HG03558 (cell line): ENCODE results near the gene TTBK1.

ENCODE experiments used
- ATAC-seq: cut with Tn5 transposase; IDR thresholded peaks from one replicate; pipeline ENCODE4 v1.9.1; 2021; ENCODE audit warnings: moderate number of reproducible peaks; ENCODE audit not compliant: unreplicated experiment; ENCODE audit errors: extremely low read depth

The TTBK1 gene

DNA sequence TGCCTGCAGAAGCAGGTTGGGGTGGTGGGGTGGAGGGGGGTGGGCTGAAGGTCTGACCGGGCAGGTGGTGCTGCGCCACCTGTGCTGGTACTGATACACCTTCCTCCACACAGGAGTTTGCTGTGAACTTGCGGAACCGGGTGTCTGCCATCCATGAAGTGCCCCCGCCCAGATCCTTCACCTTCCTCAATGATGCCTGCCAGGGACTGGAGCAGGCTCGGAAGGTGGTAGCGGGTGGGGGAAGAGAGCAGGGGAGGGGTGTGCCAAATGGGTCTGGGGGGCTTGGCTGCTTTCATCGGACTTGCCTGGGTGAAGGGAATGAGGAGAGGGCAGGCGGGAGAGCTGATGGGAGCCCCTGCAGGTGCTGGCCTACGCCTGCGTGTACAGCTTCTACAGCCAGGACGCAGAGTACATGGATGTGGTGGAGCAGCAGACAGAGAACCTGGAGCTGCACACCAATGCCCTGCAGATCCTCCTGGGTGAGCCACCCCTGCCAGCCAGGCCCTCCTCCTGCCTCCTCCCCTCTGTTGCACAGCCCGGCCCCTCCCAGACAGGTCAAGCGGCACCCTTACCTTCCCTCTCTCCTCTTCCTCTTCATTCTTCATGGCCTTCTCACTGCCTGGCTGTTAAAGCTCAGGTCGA lies 20.7 kb upstream of the TTBK1 start:
- ATAC-seq = no peak

DNA sequence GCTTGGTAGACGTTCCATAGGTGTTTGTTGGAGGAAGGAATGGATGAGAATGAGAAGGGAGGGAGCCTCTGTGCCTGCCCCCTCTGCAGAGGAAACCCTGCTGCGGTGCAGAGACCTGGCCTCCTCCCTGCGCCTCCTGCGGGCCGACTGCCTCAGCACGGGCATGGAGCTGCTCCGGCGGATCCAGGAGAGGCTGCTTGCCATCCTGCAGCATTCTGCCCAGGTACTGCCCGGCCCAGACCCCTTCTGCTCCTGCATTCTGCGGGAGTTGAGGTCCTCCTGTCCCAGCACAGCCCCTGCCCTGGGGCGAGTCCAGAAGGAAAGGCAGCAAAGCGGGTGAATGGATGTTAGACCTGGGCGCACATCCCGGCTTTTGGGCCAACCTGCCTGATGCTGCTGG lies 20.1 kb upstream of the TTBK1 start:
- no peak for ATAC-seq

DNA sequence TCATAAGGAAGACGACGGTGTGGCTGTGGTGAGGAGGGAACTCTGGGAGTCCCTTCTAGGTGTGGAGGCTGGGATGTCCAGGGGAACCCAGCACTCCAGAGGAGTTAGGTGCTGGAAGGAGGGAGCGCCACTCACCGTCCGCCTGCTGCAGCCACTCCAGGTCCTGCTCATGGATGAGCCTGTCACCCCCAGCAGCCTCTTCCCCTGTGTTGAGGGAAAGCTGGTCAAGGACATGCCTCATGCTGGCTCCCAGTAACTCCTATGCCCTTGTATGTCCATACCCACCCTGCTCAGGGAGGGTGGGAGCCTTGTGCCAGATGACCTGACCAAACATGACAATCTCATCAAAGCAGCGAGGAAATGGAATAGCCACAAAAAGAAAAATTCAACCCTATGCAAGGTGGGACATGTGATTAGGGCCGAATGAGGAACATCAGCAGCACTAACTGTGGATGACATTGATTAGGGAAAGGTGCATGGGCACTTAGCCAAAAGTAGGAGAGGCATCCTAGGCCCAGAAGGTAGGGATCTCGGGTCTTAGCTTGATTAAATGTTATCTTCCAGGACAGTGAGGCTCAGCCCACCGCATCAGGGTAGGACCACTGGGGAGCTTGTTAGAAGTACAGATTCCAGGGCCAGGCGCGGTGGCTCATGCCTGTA lies 17.0 kb upstream of the TTBK1 start:
- no peak for ATAC-seq

DNA sequence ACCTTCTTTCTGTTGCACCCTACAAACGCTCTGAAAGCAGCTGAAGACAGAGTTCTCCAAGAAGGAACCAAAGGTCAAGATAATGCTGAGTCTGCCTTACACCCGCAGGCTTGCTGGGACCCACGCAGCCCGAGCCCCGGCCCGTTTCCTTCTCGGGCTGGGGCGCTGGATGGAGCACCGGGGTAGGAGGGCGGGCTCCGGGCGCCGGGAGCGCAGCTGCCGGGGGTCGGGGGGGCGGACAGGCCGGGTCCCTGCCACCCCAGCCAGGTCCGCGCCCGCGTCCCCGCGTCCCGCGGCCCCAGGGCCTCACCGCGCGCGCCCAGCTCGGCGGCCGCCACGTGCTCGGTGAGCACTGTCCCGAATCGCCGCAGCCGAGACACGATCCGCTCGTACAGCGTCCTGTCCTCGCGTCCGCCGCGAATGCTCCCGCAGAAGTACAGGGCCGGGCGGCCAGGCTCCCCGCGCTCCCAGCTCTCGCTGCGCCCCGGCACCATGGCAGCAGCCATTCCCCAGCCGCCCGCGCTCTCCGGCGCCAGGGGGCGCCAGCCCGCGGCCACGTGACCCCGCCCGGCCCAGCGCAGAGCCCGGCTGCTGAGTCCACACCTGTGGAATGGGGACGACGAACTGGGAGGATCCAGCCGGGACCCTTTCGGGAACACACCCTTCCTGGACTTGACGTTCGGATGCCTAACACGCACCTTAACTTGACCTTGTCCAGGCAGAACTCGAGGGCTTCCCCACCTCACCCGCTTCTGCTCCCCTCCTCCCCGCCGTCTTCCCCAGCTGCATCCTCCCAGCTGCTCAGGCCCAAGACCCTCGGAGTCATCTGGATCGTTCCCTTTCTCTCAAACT lies 14.1 kb upstream of the TTBK1 start, which contains the start of gene DNPH1:
Gene DNPH1 (minus strand): TSS at position 531 of the 852 bp plus-strand sequence. CDS start 25 bp downstream, at position 506.
- ATAC-seq = no peak

DNA sequence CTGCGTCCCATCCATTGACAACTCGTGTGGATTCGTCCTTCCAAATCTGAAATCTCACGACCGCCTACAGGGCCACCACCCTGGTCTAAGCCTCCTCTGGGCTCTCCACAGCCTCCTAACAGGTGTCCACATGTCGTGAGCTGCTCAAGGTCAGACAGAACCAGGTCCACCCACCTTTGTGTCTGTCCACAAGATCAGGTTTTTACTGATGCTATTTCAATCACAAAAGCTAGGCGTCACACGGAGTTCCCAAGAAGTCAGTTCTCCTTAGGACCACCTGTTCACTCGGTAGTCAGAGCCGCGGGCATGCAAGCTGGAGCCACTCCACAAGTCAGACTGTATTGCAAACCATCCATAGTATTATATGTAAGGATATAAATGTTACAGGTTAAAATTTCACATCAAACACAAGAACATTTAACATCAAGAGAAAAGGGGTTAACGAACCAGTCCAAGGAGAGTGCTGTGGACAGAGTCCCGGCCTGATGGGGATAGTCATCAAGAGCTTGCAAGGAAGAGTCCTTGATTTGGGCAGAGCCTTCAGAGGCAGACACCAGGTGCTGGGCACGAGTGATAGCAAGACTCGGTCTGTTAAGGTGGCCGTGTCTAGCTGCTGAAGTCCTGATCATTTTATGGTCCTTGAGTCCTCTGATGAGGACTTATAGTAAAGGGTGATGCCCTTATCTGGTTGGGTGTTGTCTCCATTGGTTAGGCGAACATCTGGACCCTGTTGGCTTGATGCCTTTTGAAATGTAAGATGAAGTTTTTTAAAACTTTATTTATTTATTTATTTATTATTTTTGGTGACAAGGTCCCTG lies 13.3 kb upstream of the TTBK1 start:
- ATAC-seq = no peak

DNA sequence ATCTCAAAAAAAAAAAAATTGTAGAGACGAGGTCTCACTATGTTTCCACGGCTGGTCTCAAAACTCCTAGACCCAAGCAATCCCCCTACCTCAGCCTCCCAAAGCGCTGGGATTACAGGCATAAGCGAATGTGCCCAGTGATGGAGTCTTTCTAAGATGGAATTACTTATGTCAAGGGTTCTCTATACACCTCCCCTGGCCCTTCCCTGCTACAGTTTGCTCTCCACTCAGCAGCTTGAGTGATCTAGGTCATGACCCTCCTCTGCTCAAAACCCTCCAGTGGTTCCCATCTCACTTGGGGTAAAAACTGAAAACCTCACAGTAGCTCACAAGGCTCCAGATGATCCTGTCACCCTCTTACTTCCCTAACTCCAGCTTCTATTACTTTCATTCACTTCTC lies 12.2 kb upstream of the TTBK1 start:
- no peak for ATAC-seq

DNA sequence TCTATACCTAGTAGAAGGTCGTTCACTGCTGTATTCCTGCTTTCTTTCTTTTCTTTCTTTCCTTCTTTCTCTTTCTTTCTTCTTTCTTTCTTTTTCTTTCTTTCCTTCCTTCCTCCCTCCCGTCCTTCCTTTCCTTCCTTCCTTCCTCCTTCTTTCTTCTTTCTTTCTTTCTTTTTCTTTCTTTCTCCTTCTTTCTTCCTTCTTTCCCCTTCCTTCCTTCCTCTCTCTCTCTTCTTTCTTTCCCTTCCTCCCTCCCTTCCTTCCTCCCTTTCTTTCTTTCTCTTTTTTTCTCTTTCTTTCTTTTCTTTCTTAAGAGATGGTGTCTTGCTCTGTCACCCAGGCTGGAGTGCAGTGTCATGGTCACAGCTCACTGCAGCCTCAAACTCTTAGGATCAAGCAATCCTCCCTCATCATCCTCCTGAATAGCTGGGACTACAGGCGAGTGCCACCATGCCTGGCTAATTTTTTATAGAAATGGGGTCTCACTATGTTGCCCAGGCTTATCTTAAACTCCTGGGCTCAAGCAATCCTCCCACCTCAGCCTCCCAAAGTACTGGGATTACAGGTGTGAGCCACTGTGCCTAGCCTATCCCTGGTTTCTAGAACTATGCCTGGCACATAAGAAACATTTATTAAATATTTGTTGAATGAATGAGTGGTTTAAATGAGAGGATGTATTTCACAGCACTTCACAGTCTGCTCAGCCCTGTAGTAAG lies 11.4 kb upstream of the TTBK1 start:
- ATAC-seq = no peak

DNA sequence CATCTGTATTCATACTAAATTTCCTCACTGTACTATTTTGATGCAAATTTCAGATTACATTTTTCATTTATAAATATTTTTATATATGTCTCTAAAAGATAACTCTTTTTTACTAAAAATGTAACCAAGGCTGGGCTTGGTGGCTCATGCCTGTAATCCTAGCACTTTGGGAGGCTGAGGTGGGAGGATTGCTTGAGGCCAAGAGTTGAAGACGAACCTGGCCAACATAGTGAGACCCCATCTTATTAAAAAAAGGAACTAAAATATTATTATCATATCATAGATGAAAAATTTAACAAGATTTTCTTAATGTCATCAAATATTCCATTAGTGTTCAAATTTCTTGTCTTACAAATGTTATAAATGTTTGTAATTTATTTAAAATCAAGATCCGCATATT lies 7.4 kb upstream of the TTBK1 start:
- no peak for ATAC-seq

DNA sequence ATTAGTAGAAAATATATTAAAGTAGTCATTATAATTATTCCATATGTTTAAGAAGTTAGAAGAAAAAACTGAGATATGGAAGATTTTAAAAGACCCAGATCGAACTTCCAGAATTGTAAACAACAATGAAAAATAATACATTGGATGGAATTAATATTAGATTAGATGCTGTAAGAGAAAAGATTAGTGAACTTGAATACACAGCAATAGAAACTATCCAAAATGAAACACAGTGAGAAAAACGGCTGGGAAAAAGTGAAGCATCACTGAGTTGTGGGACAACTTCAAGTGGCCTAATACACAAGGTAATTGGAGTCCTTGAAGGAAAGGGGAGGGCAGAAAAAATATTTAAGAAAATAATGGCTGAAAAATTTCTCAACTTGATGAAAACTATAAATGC lies 4.2 kb upstream of the TTBK1 start:
- ATAC-seq = no peak

DNA sequence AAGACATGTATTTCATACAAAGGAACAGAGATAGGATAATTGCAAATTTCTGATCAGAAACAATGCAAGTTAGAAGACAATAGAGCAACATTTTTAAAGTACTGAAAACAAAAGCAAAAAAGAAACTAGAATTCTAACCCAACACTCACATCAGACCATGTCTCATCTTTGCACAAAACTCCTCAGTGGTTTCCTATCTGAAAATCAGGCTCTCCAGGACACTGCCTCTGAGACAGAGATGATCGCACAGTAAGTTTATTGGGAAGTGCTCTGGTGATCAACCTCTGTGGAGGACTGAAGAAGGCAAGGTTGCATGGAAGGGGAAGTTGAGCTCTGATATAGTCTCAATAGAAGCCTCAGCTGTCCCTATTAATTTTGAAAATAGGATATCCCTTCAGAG lies 2.3 kb upstream of the TTBK1 start:
- no peak for ATAC-seq

DNA sequence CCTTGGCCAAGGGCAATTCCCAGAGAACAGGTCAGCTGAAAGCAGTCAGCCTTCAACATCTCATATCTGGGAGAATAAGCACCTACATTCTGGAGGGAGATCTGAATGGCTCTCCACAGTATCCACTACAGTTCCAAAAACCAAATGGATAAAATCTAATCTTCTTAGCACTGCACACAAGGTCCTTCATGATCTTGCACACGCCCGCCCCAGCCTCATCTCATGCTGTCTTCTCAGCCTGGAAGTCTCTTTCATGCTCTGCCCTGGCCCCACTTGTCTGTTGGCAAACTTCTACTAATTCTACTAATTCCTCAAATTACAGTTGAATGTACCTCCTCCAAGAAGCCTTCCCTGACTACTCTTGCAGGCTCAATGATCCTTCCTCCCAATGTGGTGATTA lies 1.8 kb upstream of the TTBK1 start:
- no peak for ATAC-seq

DNA sequence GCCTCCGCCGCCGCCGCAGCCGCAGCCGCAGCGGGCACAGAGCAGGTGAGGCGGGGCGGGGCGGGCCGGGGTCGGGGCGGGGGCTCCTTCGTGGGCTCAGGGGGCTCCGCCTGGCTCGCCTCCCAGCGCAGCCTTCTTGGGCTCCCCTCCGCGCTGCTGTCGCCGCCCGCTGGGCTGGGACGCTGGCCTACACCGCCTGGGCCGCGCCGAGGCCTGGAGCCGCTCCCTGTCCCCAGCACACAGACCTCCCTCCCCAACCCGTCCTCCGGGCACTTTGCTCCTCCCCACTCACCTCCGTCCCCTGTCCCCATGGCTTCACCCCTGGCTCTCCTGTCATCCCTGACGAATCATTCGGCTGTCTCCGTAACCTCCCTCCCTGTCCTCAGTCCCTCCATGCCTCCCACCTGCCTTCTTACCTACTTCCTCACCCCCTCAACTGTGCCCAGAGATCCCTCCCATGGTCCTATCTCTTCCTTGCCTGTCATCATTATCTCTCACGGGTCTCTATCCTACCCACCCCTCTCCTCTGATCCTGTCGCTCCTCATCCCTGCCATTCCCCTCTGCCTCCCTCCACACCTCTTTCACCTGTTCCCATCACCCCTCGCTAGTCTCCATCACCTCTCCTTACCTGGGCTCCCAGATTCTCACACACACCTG lies 512 bp downstream of the TTBK1 start:
- ATAC-seq = no peak

DNA sequence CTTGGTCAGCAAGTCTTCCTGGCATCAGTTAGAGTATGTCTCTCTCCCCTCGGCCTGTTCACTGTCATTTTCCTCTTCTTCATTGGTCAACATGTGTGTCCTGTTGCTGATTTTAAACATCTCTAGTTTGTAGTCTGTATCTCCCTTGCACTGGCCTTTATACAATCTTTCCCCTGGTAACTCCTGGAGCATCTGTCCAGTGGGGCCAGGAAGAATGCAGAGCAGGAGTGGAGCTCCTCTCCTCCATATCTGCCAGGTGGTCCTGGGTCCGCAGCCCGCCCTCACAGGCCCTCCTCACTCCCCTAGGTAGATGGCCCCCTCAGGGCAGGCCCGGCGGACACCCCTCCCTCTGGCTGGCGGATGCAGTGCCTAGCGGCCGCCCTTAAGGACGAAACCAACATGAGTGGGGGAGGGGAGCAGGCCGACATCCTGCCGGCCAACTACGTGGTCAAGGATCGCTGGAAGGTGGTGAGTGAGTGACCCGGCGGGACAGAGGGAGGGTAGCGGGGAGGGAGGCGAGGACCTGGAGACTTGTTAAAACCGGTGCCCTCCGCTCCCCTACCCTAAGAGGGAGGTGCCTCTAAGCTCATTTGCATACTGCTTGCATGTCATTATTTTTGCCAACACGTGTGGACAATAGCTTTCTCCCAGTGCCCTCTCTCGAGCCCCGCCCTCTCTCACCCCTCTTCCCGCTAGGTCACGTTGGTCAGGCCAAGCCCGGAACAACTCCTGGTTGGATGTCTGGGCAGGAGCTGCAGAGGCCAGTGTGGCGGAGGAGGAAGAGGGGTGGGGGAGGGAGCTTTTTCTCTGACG lies 3.2 kb downstream of the TTBK1 start:
- no peak for ATAC-seq

DNA sequence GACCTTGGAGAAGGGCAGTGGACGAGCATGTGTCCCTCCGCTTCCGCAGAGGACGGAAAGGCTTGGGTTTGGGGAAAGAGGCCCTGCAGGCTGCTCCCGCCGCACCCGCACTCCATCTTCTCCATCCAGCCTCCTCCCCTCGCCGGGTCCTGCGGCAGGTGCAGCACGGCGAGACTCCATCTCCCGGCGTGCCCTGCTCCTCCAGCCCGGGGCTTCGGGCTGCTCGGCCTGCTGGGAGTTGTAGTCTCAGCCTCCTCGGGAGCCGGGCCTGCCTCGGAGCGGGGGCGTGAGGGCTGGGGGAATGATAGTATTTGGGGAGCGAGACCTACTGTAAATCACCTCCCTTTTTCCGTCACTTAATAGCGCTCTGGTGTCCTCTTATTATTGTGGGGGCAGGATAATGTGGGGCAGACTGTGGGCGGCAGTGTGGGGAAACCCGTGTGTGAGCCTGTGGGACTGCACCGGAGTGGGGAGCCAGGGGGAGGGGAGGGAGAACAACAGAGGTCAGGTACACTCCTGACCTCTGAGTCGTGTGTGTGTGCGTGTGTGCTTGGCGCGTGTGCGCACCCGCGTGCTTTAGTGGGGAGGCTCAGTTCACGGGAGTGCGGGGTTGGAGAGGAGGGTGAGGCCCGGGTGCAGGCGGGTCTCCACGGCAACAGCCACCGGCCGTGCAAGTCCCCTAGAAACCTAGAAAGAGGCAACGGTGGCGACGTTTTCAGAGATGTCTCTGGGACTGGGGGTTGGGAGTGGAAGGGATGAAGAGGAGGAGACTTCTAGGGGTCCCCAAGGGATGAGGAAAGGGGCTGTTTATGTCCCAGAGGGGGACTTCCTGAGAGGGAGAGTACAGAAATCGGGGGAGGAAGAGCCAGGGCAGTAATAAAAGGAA lies 4.1 kb downstream of the TTBK1 start:
- ATAC-seq = peak; percentile 61

DNA sequence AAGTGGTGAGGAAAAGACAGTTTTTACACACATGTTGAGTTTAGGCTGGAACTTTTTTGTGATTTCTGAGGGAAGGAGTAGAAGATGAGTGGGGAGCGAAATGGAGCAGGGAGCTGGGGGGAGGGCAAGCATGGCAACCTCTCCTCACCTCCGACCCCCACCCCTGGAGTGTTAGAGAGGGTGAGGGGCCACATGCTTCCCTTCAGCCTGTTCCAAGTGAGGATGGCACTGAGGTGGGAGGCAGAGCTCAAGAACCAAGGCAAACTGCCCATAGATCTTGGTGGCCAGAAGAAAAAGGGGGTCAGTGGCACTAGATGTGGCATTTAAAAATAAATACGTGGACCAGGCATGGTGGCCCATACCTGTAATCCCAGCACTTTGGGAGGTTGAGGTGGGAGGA lies 4.8 kb downstream of the TTBK1 start:
- ATAC-seq = no peak

DNA sequence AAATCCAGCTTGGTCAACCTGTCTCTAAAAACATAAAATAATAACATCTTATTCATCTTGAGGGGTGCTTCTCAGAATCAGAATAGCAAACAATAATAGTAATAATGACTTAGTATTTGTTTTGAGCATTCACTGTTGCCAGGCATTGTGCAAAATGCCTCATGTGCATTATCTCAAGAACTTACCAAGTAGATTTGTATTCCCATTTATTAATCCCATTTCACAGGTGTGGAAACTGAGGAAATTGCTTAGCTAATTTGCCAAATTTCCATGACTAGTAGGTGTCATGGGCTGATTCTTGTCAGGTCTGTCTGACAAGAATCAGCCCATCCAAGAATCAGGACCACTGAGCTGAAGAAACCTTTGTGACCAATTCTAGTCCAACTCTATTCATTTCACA lies 5.5 kb downstream of the TTBK1 start:
- no peak for ATAC-seq

DNA sequence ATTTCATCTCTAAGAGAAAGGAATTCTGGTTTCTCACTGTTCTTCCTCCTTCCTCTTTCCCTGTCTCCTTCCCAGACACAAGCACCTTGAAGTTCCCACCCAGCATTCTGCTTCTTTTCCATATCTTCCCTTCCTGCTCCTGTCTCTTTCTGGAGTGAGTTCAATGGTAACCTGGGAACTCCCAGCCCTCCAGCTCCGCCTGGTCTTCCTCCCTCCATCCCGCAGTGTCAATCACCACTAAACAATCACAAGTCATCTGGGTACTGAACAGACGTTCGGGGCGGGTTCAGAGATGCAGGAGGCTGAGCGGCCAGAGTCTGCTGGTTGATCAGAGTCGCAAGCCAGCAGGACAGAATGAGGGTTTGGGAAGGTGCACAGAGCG lies 7.7 kb downstream of the TTBK1 start:
- no peak for ATAC-seq

DNA sequence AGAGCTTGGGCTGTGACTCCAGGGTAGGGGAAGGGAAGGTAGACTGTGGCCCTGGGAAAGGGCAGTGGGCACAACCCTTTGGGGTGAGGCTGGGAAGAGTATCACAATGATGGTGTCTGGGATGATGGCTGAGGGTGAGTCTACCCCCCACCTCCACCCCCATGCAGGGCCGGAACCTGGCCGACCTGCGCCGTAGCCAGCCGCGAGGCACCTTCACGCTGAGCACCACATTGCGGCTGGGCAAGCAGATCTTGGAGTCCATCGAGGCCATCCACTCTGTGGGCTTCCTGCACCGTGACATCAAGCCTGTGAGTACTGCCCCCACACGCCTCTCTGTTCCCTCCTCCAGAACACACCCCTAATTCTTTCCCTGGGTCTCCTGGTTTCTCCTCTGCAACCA lies 10.1 kb downstream of the TTBK1 start:
- ATAC-seq = no peak
